ENCODE data around the gene UBE2D2.
"Not testable (repeated sequence)": the region's sequence is repeated elsewhere in the genome, so short reads cannot be mapped to it uniquely, and the experiment has no call there.

UBE2D2 gene

GRCh38 chr5:139560752-139561654 is at the start of gene UBE2D2:
TSS of gene UBE2D2 (plus strand) at chr5:139561339. CDS start at chr5:139561792, 453 bp downstream.
- DNase-seq = peak; percentile 27 to 53

- DNase-seq = no peak
Measured at GRCh38 chr5:139512786-139513390, 48.3 kb upstream of the UBE2D2 start.

DNA sequence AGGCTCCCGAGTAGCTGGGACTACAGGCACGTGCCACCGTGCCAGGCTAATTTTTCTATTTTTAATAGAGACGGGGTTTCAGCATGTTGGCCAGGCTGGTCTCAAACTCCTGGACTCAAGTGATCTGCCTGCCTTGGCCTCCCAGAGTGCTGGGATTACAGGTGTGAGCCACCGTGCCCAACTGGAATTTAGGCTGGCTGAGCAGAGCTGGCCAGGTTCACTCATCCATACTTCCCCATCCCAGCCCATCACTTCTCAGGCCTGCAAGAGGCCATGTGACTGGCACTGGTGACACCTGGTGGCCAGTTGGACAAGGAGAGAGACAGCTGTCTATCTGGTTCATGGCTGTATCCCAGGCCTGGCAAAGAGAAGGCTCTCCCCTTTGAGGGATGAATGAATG is 47.7 kb upstream of the UBE2D2 start:
- DNase-seq = peak; percentile 13 to 63

DNA sequence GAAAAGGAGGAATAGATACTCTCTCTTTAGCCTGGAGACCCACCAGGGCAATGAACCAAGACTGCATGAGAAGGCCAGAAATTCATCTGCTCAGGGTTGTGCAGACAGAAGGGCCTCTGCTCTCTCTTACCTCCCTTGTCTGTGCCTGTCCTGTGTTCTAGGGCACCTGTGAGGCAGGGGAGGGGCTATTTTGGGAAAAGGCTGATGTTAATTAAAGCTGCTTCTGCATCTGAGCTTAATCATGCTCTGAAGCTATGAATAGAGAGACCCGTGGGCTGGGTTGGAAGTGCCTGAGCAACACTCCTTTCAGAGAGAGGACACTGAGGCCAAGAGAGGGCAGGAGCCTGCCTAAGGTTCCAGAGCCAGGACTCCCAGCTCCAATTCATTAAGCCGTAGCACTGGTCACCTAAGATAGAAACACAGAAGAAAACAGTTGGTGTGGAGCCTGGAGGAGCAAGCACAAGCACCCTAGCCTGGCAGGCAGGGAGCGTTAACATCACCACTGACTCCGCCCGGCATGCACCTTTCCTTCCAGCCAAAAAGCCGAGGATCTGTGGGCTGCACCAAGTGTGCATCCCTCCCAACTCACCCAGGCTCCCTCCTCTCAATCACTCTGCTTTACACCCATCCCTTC is 47.2 kb upstream of the UBE2D2 start:
- DNase-seq = no peak

- no peak for DNase-seq
Measured at GRCh38 chr5:139514486-139514856, 46.7 kb upstream of the UBE2D2 start.

GRCh38 chr5:139517683-139518564 is 43.2 kb upstream of the UBE2D2 start:
- DNase-seq = peak in 1 of 2 experiments; percentile 36

GRCh38 chr5:139523635-139524445 is 37.3 kb upstream of the UBE2D2 start:
- no peak for DNase-seq

GRCh38 chr5:139524446-139524845 is 36.7 kb upstream of the UBE2D2 start:
- DNase-seq = no peak

GRCh38 chr5:139524940-139525585 is 36.1 kb upstream of the UBE2D2 start:
- DNase-seq = no peak

- not testable (repeated sequence) for DNase-seq
Measured at GRCh38 chr5:139525586-139526308, 35.4 kb upstream of the UBE2D2 start.

GRCh38 chr5:139526309-139527089 is 34.6 kb upstream of the UBE2D2 start:
- not testable (repeated sequence) for DNase-seq

DNA sequence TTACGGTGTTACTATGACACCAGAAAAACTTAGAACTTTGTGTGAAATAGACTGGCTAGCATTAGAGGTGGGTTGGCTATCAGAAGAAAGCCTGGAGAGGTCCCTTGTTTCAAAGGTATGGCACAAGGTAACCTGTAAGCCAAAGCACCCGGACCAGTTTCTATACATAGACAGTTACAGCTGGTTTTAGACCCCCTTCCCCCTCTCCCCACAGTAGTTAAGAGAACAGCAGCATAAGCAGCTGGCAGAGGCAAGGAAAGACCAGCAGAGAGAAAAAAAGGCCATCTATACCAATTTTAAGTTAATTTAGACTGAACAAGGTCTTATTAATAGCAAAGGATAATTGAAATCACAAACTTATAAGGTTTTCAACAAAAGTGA is 34.1 kb upstream of the UBE2D2 start:
- not testable (repeated sequence) for DNase-seq

DNA sequence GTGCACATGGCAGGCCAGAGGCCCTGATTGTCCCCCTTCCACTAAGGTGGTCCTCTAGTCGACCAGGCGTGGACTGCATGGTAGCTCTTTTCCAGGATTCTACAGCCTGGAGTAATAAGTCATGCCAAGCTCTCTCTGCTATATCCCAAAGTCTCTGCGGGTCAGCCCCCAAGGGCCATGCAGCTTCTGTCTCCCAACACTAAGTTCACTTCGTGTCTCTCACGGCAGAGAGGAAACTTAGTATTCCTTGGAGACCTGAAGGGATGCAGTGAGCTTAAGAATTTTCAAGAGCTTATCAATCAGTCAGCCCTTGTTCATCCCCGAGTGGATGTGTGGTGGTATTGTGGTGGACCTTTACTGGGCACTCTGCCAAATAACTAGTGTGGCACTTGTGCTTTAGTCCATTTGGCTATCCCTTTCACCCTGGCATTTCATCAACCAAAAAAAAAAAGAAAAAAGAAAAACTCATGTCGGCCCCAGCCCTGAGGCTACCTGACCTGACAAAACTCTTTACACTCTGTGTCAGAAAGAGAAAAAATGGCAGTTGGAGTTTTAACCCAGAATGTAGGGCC is 33.2 kb upstream of the UBE2D2 start:
- not testable (repeated sequence) for DNase-seq

- not testable (repeated sequence) for DNase-seq
Measured at GRCh38 chr5:139528695-139529094, 32.4 kb upstream of the UBE2D2 start.

- DNase-seq = not testable (repeated sequence)
Measured at GRCh38 chr5:139530079-139530478, 31.1 kb upstream of the UBE2D2 start.

DNA sequence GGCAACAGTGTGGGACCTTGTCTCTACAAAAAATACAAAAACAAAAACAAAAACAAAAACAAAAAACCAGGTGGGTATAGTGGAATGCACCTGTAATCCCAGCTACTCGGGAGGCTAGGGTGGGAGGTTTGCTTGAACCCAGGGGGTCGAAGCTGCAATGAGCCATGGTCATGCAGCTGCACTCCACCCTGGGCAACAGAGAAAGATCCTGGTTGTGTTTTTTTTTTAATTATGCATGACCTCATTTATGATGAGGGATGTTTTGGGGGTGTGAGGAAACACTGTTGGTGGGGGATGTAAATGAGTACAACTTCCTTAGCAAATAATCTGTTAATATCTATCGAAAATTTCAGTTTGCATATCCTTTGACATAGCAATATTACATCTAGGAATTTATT is 29.4 kb upstream of the UBE2D2 start:
- no peak for DNase-seq

GRCh38 chr5:139543423-139543991 is 17.6 kb upstream of the UBE2D2 start:
- DNase-seq = no peak

DNA sequence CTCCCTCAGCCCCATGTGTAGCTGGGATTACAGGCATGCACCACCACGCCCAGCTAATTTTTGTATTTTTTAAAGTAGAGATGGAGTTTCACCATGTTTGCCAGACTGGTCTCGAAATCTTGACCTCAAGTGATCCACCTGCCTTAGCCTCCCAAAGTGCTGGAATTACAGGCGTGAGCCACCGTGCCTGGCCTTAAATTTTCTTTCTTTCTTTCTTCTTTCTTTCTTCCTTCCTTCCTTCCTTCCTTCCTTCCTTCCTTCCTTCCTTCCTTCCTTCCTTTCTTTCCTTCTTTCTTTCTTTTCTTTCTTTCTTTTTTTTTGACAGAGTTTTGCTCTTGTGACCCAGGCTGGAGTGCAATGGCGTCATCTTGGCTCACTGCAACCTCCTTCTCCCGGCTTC is 14.5 kb upstream of the UBE2D2 start:
- not testable (repeated sequence) for DNase-seq
